ENCODE results near the gene FAM187B.

Gene FAM187B

DNA sequence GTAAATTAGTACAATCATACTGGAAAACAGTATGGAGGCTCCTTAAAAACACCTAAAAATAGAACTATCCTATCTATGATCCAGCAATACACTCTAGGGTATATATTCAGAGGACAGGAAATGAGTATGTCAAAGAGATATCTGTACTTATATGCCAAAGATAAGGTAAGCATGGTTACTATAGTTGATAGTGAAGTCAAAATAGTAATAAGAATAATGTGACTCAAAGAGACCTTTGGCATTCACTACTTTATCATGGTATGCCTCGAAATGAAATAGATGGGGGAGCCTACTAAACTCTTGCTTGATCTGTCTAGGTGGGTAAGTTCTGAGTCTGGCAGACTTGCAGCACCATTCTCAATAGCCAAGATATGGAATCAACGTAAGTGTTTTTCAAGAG lies 43.7 kb downstream of the FAM187B start:
- Histone ChIP-seq H3K4me1 (ENCODE audit: control insufficient read depth in 1 of 2, insufficient read depth in 1 of 2, low read depth in 1 of 2, low read length in 1 of 2) (no peaks in the 10 kb centered on the region), H3K27ac (no peak overlapping the region), H3K4me3 (ENCODE audit: low read depth in 1 of 2, low read length in 1 of 2) (no peak overlapping the region), H3K27me3 (no peaks in the 10 kb centered on the region), H3K36me3 (no peaks in the 10 kb centered on the region), H3K9me3 (no peaks in the 10 kb centered on the region)
- TF ChIP-seq, protein P1, sequence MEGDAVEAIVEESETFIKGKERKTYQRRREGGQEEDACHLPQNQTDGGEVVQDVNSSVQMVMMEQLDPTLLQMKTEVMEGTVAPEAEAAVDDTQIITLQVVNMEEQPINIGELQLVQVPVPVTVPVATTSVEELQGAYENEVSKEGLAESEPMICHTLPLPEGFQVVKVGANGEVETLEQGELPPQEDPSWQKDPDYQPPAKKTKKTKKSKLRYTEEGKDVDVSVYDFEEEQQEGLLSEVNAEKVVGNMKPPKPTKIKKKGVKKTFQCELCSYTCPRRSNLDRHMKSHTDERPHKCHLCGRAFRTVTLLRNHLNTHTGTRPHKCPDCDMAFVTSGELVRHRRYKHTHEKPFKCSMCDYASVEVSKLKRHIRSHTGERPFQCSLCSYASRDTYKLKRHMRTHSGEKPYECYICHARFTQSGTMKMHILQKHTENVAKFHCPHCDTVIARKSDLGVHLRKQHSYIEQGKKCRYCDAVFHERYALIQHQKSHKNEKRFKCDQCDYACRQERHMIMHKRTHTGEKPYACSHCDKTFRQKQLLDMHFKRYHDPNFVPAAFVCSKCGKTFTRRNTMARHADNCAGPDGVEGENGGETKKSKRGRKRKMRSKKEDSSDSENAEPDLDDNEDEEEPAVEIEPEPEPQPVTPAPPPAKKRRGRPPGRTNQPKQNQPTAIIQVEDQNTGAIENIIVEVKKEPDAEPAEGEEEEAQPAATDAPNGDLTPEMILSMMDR (IDR thresholded peaks at IDR 0.05) = no peak

DNA sequence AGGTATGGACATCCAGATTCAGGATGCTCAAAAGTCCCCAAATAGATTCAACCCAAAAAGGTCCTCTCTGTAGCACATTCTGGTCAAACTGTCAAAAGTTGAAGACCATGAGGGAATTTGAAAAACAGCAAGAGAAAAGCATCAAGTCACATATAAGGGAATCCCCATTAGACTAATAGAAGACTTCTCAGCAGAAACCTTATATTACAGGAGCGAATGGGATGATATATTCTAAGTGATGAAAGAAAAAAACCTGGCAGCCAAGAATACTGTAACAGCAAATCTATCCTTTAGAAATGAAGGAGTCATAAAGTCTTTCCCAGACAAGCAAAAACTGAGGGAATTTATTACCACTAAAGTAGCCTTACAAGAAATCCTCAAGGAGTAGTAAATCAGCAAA lies 44.3 kb downstream of the FAM187B start:
- Histone ChIP-seq H3K36me3 (no peaks in the 10 kb centered on the region), H3K4me1 (ENCODE audit: control insufficient read depth in 1 of 2, insufficient read depth in 1 of 2, low read depth in 1 of 2, low read length in 1 of 2) (no peaks in the 10 kb centered on the region), H3K9me3 (no peaks in the 10 kb centered on the region), H3K4me3 (ENCODE audit: low read depth in 1 of 2, low read length in 1 of 2) (no peak overlapping the region), H3K27me3 (no peaks in the 10 kb centered on the region), H3K27ac (no peak overlapping the region)
- TF ChIP-seq, protein P1 (IDR thresholded peaks at IDR 0.05) = no peak

DNA sequence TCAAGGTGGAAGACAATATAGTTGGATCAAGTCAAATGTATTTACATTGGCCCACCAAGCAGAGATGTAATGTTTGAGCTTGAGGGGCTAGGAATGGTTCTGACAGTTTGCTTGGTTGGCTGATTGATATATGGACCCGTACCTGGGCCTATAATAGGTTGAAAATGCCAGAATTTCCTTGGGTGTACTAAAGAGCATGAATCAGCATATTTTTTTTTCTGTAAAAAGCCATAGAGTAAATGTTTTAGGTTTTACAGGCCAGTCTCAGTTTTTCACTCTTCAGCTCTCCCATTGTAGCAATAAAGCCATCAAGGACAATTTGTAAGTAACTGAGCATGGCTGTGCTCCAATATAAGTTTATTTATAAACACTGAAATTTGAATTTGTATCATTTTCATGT lies 47.2 kb downstream of the FAM187B start:
- Histone ChIP-seq H3K27me3 (no peaks in the 10 kb centered on the region), H3K27ac (no peak overlapping the region), H3K36me3 (no peaks in the 10 kb centered on the region), H3K9me3 (no peaks in the 10 kb centered on the region), H3K4me1 (ENCODE audit: control insufficient read depth in 1 of 2, insufficient read depth in 1 of 2, low read depth in 1 of 2, low read length in 1 of 2) (no peaks in the 10 kb centered on the region), H3K4me3 (ENCODE audit: low read depth in 1 of 2, low read length in 1 of 2) (no peak overlapping the region)
- TF ChIP-seq, protein P1 (IDR thresholded peaks at IDR 0.05) = no peak

DNA sequence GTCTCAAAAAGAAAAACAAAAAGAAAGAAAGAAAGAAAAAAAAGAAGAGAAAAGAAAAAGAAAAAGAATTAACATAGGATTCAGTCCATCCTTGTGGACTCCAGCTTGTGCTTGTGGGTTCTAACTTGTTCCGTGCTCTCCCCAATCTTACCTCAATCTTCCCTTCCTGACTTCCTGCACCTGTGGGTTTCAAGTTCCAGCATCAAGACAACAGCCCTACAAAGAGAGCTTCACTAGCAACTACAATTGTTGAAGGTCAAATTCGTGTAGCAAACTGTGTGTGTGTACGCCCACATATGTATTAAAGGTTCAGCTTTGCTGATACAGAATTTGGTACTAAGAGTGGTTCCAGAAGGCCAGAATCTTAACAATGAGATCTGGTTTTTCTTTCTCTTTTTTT lies 48.7 kb downstream of the FAM187B start:
- TF ChIP-seq, protein P1 (IDR thresholded peaks at IDR 0.05) = no peak
- Histone ChIP-seq H3K36me3 (no peaks in the 10 kb centered on the region), H3K4me1 (ENCODE audit: control insufficient read depth in 1 of 2, insufficient read depth in 1 of 2, low read depth in 1 of 2, low read length in 1 of 2) (no peaks in the 10 kb centered on the region), H3K4me3 (ENCODE audit: low read depth in 1 of 2, low read length in 1 of 2) (no peak overlapping the region), H3K27me3 (no peaks in the 10 kb centered on the region), H3K9me3 (no peaks in the 10 kb centered on the region), H3K27ac (no peak overlapping the region)

DNA sequence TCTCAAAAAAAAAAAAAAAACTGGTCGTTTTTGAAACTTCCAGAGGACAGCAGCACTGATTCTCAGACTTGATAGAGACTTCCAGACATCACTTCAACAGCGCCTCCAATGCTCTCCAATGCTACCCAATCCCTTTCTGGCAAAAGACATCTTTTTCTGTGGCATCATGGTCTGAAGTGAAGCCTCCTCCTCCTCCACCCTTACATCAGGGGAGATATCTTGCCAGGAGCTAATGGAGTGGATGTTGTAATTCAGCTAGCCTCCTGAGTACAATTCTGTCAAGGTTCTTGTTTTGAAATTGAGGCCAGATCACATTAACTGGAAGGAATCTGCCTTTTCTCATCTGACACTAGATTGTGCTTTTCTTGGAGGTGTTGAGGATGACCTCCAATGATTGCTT lies 49.8 kb downstream of the FAM187B start:
- Histone ChIP-seq H3K4me3 (ENCODE audit: low read depth in 1 of 2, low read length in 1 of 2) (no peak overlapping the region), H3K36me3 (no peaks in the 10 kb centered on the region), H3K4me1 (ENCODE audit: control insufficient read depth in 1 of 2, insufficient read depth in 1 of 2, low read depth in 1 of 2, low read length in 1 of 2) (no peaks in the 10 kb centered on the region), H3K27me3 (no peaks in the 10 kb centered on the region), H3K27ac (no peak overlapping the region), H3K9me3 (no peaks in the 10 kb centered on the region)
- TF ChIP-seq, protein P1 (IDR thresholded peaks at IDR 0.05) = no peak

Data from neutrophil (primary cell).